A549 (cell line): Measurements from ENCODE around the gene PEX3.

Experiments
- CTCF ChIP-seq: fragments of >200 bp; sonication (Bioruptor Twin); formaldehyde crosslinking; IDR thresholded peaks from 3 replicates; pipeline ENCODE4 v1.5.1; 2016
- ESRRA ChIP-seq: fragments of 150-350 bp; IDR thresholded peaks from 2 replicates; pipeline ENCODE4 v1.6.1; 2014; ENCODE audit warnings: mild to moderate bottlenecking, low read length, borderline replicate concordance
- HOXA7 ChIP-seq: fragments of 250-450 bp; sonication (Bioruptor Pico); IDR thresholded peaks from 2 replicates; pipeline ENCODE4 v1.5.0; 2020; ENCODE audit warnings: mild to moderate bottlenecking, moderate library complexity
- POLR2A ChIP-seq: IDR thresholded peaks from 2 replicates; pipeline ENCODE4 v1.6.1; 2012; ENCODE audit warnings: mild to moderate bottlenecking, low read length

DNA sequence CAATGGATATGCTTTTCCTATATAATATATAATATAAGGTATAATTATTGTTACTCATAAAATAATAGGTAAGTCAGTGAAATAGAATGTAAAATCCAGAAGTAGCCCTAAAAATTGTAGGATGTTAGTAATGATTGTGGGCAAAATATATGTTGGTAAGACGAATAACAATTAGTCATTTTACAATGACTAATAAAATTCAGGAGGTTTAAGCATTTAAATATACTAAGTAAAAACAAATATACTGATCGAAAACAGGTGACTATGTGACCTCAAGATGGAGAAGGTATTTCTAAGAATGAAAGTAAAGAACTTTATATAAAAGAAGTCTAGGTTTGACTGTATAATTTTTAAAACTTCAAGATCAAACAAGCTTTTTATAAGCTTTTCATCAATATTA lies 32.0 kb downstream of the PEX3 start:
- TF ChIP-seq CTCF (no peak), HOXA7 (CRISPR knock-in tag) (no peak), POLR2A (no peak), ESRRA (no peak)
